ENCODE measurements around the gene GRIP1. TPM values are rescaled to one million over a fixed set of nuclear protein-coding genes. Genes with fewer than 3 reads are reported as not detected.
"Not testable (repeated sequence)": the region's sequence is repeated elsewhere in the genome, so short reads cannot be mapped to it uniquely, and the experiment has no call there.

GRIP1 gene
- total RNA-seq, 3 donors from 2014 or later = 6.6 to 22.8 (median 12.8) TPM

- intact Hi-C loops (cut with DNase I, micrococcal nuclease) = no loop called here
- no peak for DNase-seq
- Histone ChIP-seq H3K9me3 (no peaks in the 10 kb centered on the region), H3K4me1 (ENCODE audit: low read depth) (no peaks in the 10 kb centered on the region), H3K4me3 (no peak overlapping the region), H3K36me3 (ENCODE audit: low read depth) (no peaks in the 10 kb centered on the region)
- TF ChIP-seq CTCF (IDR thresholded peaks at IDR 0.05) = no peak
- ATAC-seq = no peak
Measured at GRCh38 chr12:66319266-66319954, 359.5 kb downstream of the GRIP1 start.

- Histone ChIP-seq H3K4me1 (ENCODE audit: low read depth) (no peaks in the 10 kb centered on the region), H3K36me3 (ENCODE audit: low read depth) (no peaks in the 10 kb centered on the region), H3K9me3 (no peaks in the 10 kb centered on the region), H3K4me3 (no peak overlapping the region)
- no peak for ATAC-seq
- no peak for TF ChIP-seq CTCF (IDR thresholded peaks at IDR 0.05)
- no peak for DNase-seq
- intact Hi-C loops (cut with DNase I, micrococcal nuclease) = no loop called here
Measured at GRCh38 chr12:66314278-66314677, 364.6 kb downstream of the GRIP1 start.

- ATAC-seq (no peak), DNase-seq (no peak)
- no peak for TF ChIP-seq CTCF (IDR thresholded peaks at IDR 0.05)
- no peaks in the 10 kb centered on the region for H3K4me1 ChIP-seq (ENCODE audit: low read depth)
- intact Hi-C loops (cut with DNase I, micrococcal nuclease) = no loop called here
- no peaks in the 10 kb centered on the region for H3K36me3 ChIP-seq (ENCODE audit: low read depth)
- no peak overlapping the region for H3K4me3 ChIP-seq
- H3K9me3 ChIP-seq = no peaks in the 10 kb centered on the region
Measured at GRCh38 chr12:66312189-66312588, 366.7 kb downstream of the GRIP1 start.

GRCh38 chr12:66309606-66310005 is 369.3 kb downstream of the GRIP1 start:
- no peaks in the 10 kb centered on the region for H3K4me1 ChIP-seq (ENCODE audit: low read depth)

GRCh38 chr12:66304296-66304900 is 374.5 kb downstream of the GRIP1 start:
- Histone ChIP-seq H3K4me1 (ENCODE audit: low read depth) (peaks cover 5% of the 10 kb centered on the region), H3K9me3 (no peaks in the 10 kb centered on the region), H3K4me3 (no peak overlapping the region), H3K36me3 (ENCODE audit: low read depth) (peaks cover 4% of the 10 kb centered on the region)
- no peak for ATAC-seq
- TF ChIP-seq CTCF (IDR thresholded peaks at IDR 0.05) = no peak
- intact Hi-C loops (cut with DNase I, micrococcal nuclease) = no loop called here
- DNase-seq = no peak

More at GRCh38 chr12:66309606-66310005, 369.3 kb downstream of the GRIP1 start:
- H3K36me3 ChIP-seq (ENCODE audit: low read depth) = no peaks in the 10 kb centered on the region
- no peak for TF ChIP-seq CTCF (IDR thresholded peaks at IDR 0.05)
- DNase-seq (no peak), ATAC-seq (no peak)
- H3K4me3 ChIP-seq = no peak overlapping the region
- no peaks in the 10 kb centered on the region for H3K9me3 ChIP-seq
- intact Hi-C loops (cut with DNase I, micrococcal nuclease) = no loop called here

GRCh38 chr12:66303316-66303804 is 375.5 kb downstream of the GRIP1 start:
- DNase-seq (peak; percentile 23 to 55 (median 46)), ATAC-seq (peak; percentile 37)
- intact Hi-C loops (cut with DNase I, micrococcal nuclease); H3K36me3 ChIP-seq (ENCODE audit: low read depth); H3K9me3 ChIP-seq; H3K4me3 ChIP-seq; H3K4me1 ChIP-seq (ENCODE audit: low read depth): not testable (repeated sequence)
